Measurements from ENCODE around the gene CHMP1A.
A peak's percentile ranks its signal among the peaks of the same experiment; 100 is the strongest.
"Not testable (repeated sequence)": the region's sequence is repeated elsewhere in the genome, so short reads cannot be mapped to it uniquely, and the experiment has no call there.

Gene CHMP1A

DNA sequence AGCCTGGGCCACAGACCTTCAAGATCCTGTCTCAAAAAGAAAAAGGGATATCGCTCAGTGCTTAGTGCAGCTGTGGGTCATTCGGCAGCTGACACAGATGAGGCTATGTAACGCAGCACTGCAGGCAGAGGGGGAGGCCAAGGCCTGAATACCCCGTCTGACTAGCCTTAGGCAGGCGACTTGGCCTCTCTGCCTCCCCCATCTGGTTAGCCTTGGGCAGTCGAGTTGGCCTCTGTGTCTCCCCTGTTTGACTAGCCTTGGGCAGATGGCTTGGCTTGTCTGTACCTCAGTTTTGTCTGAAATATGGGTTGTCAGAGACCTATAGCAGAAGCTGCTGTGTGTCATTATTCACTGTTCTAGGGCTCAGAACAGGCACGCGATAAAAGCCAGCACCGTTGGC, 10.1 kb upstream of the CHMP1A start:
- DNase-seq (ENCODE audit: low read depth): no peak
- H3K4me3 ChIP-seq (ENCODE audit: low read depth, low read length): no peak overlapping the region

- not testable (repeated sequence) for H3K4me3 ChIP-seq (ENCODE audit: low read depth, low read length); DNase-seq (ENCODE audit: low read depth)
Measured at GRCh38 chr16:89667000-89667399, 9.5 kb upstream of the CHMP1A start.

- not testable (repeated sequence) for H3K4me3 ChIP-seq (ENCODE audit: low read depth, low read length); DNase-seq (ENCODE audit: low read depth)
Measured at GRCh38 chr16:89664238-89664637, 6.7 kb upstream of the CHMP1A start.

- no peak for DNase-seq (ENCODE audit: low read depth)
- H3K4me3 ChIP-seq (ENCODE audit: low read depth, low read length): no peak overlapping the region
Measured at GRCh38 chr16:89661215-89661614, 3.7 kb upstream of the CHMP1A start.

- no peak for DNase-seq (ENCODE audit: low read depth)
Measured at GRCh38 chr16:89660146-89660545, 2.6 kb upstream of the CHMP1A start.

GRCh38 chr16:89658221-89658879, 842 bp upstream of the CHMP1A start:
- peak overlapping the region; percentile 79 for H3K4me3 ChIP-seq (ENCODE audit: low read depth, low read length)
- DNase-seq (ENCODE audit: low read depth): no peak

More at GRCh38 chr16:89660146-89660545, 2.6 kb upstream of the CHMP1A start:
- H3K4me3 ChIP-seq (ENCODE audit: low read depth, low read length): no peak overlapping the region

GRCh38 chr16:89656435-89657121, 930 bp downstream of the CHMP1A start:
- no peak for DNase-seq (ENCODE audit: low read depth)
- H3K4me3 ChIP-seq (ENCODE audit: low read depth, low read length): peak overlapping the region; percentile 79

- DNase-seq (ENCODE audit: low read depth): no peak
- H3K4me3 ChIP-seq (ENCODE audit: low read depth, low read length): no peak overlapping the region
Measured at GRCh38 chr16:89655062-89655643, 2.4 kb downstream of the CHMP1A start.

- no peak for DNase-seq (ENCODE audit: low read depth)
- H3K4me3 ChIP-seq (ENCODE audit: low read depth, low read length): no peak overlapping the region
Measured at GRCh38 chr16:89653656-89654295, 3.7 kb downstream of the CHMP1A start.

DNA sequence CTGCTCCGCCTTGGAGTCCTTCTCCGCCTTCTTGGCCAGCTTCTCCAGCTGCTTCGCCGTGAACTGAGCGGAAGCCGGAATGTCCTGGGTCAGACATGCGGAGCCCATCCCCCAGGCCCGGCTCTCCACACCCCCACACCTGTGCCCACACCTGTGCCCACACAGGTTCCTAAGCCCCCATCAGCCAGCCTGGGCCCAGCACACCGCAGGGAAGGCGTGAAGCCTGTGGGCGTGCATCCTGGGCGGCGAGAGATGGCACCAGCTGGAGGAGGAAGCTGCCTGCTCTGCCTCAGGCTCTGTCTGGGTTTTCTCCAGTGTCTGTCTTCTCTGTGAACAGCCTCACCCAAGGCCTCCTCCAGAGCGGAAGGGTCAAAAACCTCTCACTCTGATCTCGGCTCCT, 5.9 kb downstream of the CHMP1A start:
- DNase-seq (ENCODE audit: low read depth): no peak
- H3K4me3 ChIP-seq (ENCODE audit: low read depth, low read length): no peak overlapping the region

DNA sequence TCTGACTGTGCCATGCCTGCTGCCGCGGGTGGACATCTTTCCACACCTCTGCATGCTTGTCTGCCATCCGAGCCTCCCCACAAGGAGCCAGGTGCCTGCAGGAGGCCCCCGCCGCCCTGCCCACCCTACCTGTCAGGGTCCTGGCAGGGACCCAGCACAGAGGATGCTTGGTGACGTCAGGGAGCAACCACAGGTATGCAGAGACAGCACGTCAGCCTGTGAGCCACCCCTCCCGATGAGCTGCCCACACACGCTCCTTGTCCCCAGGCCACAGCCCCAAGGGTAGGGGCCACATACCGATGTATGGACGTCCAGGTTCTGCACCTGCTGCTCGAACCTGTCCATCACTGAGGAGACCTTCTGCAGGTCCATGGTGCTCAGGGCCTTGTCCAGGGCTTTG, 10.6 kb downstream of the CHMP1A start:
- no peak for DNase-seq (ENCODE audit: low read depth)
- H3K4me3 ChIP-seq (ENCODE audit: low read depth, low read length): no peak overlapping the region

DNA sequence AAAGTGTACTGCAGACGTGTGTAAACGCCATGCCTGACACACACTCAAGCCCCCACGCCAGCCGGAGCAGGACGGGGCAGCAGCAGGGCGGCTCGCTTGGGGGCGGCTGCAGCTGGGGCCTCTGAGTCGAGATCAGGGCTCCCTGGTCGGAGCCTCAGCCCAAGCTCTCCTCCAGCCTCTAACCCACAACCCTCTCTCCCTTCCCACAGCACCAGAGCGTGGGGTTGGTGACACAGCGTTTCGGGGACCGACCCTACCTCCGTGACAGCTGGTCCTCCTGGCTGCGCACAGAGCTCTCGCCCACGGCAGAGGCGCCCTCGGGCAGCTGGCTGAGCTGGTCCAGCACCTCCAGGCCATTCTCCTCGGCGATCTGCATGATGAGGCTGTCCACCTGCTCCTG, 11.2 kb downstream of the CHMP1A start:
- H3K4me3 ChIP-seq (ENCODE audit: low read depth, low read length): no peak overlapping the region
- DNase-seq (ENCODE audit: low read depth): no peak

- no peak overlapping the region for H3K4me3 ChIP-seq (ENCODE audit: low read depth, low read length)
- DNase-seq (ENCODE audit: low read depth): no peak
Measured at GRCh38 chr16:89645122-89645521, 12.4 kb downstream of the CHMP1A start.

DNA sequence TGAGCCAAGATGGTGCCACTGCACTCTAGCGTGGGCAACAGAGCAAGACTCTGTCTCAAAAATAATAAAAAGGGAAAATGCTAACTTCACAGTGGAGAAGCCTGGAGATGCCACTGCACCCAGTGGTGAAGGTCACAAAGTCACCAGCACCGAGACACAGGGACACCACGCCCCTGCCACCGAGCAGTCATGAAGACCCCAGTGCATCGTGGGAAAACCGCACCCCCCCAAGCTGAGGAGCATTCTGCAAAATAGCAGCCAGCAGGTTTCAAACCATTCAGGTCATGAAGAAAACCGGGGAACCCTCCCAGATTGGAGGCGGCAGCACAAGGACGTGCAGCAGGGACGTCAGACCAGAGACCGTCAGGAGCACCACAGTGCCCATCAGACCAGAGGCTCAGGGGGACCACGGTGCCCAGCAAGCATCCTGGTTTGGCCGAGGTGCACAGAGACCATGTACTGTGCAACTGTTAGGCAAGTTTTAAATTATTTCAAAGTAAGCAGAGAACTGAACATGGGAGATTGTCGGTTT, 13.7 kb downstream of the CHMP1A start:
- H3K4me3 ChIP-seq (ENCODE audit: low read depth, low read length): no peak overlapping the region
- DNase-seq (ENCODE audit: low read depth): no peak

GRCh38 chr16:89642574-89642973, 14.9 kb downstream of the CHMP1A start:
- no peak overlapping the region for H3K4me3 ChIP-seq (ENCODE audit: low read depth, low read length)
- DNase-seq (ENCODE audit: low read depth): no peak

GRCh38 chr16:89641458-89642119, 15.9 kb downstream of the CHMP1A start:
- no peak for DNase-seq (ENCODE audit: low read depth)
- H3K4me3 ChIP-seq (ENCODE audit: low read depth, low read length): no peak overlapping the region

- no peak for DNase-seq (ENCODE audit: low read depth)
Measured at GRCh38 chr16:89639385-89639784, 18.1 kb downstream of the CHMP1A start.

DNA sequence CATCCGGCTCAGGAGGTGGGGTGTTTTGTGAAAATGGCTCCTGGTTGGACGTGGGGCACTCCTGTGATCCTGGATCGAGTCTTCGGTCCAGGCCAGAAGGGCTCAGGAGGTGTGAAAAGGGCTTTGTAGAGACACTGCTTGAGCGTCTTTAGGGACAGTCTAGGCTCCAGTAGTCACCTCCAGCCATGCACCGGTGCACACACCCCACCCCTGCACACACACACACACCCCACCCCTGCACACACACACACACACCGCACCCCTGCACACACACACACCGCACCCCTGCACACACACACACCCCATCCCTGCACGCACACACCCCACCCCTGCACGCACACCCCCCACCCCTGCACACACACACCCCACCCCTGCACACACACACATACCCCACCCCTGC, 19.1 kb downstream of the CHMP1A start:
- H3K4me3 ChIP-seq (ENCODE audit: low read depth, low read length): no peak overlapping the region
- DNase-seq (ENCODE audit: low read depth): no peak

More at GRCh38 chr16:89639385-89639784, 18.1 kb downstream of the CHMP1A start:
- no peak overlapping the region for H3K4me3 ChIP-seq (ENCODE audit: low read depth, low read length)

DNA sequence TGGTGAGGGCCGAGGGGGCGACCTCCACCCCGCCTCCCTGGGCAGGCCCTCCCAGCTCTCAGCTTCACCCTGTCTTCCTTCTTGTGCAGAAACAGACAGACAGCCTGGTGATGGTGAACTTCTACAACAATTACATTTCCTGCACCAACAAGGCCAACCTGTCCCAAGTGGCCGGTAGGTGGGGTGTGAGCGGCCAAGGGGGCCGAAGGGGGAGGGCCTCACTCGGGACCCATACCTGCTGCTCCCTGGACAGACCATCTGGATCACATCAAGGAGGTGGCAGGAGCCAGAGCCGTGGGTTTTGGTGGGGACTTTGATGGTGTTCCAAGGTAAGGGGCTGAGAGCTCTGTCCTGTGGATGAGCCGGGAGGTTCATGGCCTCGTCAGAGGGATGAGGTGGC, 20.1 kb downstream of the CHMP1A start:
- H3K4me3 ChIP-seq (ENCODE audit: low read depth, low read length): no peak overlapping the region

DNA sequence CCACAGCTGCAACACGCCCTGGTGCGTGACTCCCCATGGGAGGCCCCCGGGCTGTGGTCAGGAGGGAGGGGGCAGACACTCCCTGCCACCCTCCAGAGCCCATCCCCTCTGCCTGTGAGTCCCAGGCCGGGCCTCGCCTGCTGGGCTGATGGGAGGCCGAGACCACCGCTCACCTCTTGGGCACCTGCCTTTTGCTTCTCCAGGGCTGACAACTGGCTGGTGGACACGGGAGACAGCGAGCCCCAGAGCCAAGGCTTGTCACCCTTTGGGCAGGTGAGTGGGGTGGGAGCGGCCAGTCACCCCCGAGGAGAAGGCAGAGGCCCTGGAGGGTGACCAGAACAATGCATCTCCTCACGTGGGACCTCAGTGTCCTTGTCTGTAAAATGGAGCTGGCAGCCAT, 20.8 kb downstream of the CHMP1A start:
- no peak overlapping the region for H3K4me3 ChIP-seq (ENCODE audit: low read depth, low read length)
- no peak for DNase-seq (ENCODE audit: low read depth)

More for the DNA sequence above, 20.1 kb downstream of the CHMP1A start:
- DNase-seq (ENCODE audit: low read depth): no peak

Data from skeletal muscle cell (primary cell).